ENCODE results near the gene SLC15A2.

SLC15A2 gene

DNA sequence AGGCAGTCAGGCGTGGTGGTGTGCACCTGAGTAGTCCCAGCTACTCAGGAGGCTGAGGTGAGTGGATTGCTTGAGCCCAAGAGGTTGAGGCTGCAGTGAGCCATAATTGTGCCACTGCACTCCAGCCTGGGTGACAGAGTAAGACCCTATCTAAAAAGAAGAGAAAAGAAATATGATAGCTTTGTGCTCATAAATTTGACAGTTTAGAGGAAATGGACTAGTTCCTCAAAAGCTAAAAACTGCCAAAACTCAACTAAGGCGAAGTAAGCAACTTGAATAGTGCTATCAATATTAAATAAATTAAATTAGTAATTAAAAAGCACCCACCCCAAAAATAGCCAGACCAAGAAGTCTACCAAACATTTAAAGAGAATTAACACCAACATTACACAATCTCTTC lies 24.5 kb upstream of the SLC15A2 start:
- no peak for DNase-seq (ENCODE audit: low read depth, low spot score)
- H3K4me3 ChIP-seq (ENCODE audit: low read depth, low read length) = no peak overlapping the region
- in situ Hi-C loops (cut with HindIII; ENCODE audit: low sequenced_read_pairs) = no loop called here
- TF ChIP-seq, protein P1, sequence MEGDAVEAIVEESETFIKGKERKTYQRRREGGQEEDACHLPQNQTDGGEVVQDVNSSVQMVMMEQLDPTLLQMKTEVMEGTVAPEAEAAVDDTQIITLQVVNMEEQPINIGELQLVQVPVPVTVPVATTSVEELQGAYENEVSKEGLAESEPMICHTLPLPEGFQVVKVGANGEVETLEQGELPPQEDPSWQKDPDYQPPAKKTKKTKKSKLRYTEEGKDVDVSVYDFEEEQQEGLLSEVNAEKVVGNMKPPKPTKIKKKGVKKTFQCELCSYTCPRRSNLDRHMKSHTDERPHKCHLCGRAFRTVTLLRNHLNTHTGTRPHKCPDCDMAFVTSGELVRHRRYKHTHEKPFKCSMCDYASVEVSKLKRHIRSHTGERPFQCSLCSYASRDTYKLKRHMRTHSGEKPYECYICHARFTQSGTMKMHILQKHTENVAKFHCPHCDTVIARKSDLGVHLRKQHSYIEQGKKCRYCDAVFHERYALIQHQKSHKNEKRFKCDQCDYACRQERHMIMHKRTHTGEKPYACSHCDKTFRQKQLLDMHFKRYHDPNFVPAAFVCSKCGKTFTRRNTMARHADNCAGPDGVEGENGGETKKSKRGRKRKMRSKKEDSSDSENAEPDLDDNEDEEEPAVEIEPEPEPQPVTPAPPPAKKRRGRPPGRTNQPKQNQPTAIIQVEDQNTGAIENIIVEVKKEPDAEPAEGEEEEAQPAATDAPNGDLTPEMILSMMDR (IDR thresholded peaks at IDR 0.05; ENCODE audit: low read depth, low read length) = no peak

DNA sequence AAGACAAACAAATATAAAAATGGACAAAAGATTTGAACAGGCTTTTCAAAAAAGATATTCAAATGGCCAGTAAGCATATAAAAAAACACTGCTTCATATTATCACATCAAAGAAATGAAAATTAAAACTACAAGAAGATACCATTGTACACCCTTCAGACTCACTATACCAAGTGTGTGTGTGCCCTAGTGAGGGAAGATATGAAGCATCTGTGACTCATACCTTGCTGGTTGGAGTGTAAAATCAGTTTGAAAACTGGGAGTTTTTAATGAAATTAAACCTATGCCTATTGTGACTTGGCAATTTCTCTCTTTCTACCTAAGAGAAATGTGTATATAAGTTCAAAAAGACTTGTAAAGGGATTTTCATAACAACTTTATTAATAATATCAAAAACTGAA lies 23.5 kb upstream of the SLC15A2 start:
- in situ Hi-C loops (cut with HindIII; ENCODE audit: low sequenced_read_pairs) = no loop called here
- no peak overlapping the region for H3K4me3 ChIP-seq (ENCODE audit: low read depth, low read length)
- no peak for DNase-seq (ENCODE audit: low read depth, low spot score)
- TF ChIP-seq, protein P1 (IDR thresholded peaks at IDR 0.05; ENCODE audit: low read depth, low read length) = no peak

DNA sequence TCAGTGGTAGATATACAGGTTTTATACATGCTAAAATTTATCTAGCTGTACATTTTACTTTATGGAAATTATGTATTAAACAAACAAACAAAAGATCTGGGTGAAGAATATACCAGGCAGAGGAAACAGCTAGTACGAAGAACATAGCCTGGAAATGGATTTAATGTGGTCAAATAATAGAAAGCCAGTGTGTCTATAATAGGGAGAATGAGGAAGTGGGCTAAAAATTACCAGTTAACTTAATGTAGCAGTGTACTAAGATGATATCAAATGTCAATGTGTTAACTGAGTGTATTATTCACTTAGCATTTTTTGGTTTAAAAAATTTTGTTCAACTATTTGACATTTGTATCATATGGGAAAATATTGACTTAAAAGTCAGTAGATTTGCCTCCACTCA lies 22.8 kb upstream of the SLC15A2 start:
- DNase-seq (ENCODE audit: low read depth, low spot score) = no peak
- in situ Hi-C loops (cut with HindIII; ENCODE audit: low sequenced_read_pairs) = no loop called here
- TF ChIP-seq, protein P1 (IDR thresholded peaks at IDR 0.05; ENCODE audit: low read depth, low read length) = no peak
- H3K4me3 ChIP-seq (ENCODE audit: low read depth, low read length) = no peak overlapping the region

DNA sequence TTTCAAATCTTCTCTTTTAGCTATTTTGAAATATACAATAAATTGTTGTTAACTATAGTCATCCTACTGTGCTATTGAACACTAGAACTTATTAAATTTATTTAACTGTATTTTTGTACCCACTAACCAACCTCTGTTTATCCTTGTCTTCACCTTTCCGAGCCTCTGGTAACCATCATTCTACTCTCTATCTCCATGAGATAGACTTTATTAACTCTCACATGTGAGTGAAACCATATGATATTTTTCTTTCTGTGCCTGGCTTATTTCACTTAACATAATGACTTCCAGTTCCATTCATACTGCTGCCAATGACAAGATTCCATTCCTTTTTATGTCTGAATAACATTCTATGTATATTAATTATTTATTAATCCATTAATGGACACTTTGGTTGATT lies 15.8 kb upstream of the SLC15A2 start:
- TF ChIP-seq, protein P1 (IDR thresholded peaks at IDR 0.05; ENCODE audit: low read depth, low read length) = no peak
- H3K4me3 ChIP-seq (ENCODE audit: low read depth, low read length) = no peak overlapping the region
- no peak for DNase-seq (ENCODE audit: low read depth, low spot score)
- in situ Hi-C loops (cut with HindIII; ENCODE audit: low sequenced_read_pairs) = no loop called here

DNA sequence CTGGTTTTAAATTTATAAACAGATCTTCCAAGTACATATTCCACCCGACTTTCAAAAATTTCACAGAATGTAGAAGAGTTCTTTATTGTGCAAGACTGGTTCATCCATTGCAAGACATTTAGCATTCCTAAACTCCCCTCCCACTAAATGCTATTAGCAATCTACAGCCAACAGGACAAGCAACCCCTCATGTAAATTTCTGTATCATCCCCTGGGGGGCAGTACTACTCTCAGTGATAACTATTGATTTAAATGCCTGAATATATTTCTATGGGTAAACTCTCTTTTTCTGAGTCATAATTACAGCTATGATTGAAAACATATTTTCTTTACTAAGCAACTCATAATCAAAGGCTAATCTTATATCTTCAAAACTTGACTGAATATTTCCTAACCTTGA lies 10.7 kb upstream of the SLC15A2 start:
- no peak overlapping the region for H3K4me3 ChIP-seq (ENCODE audit: low read depth, low read length)
- in situ Hi-C loops (cut with HindIII; ENCODE audit: low sequenced_read_pairs) = no loop called here
- DNase-seq (ENCODE audit: low read depth, low spot score) = peak; percentile 5
- TF ChIP-seq, protein P1 (IDR thresholded peaks at IDR 0.05; ENCODE audit: low read depth, low read length) = peak; percentile 39

DNA sequence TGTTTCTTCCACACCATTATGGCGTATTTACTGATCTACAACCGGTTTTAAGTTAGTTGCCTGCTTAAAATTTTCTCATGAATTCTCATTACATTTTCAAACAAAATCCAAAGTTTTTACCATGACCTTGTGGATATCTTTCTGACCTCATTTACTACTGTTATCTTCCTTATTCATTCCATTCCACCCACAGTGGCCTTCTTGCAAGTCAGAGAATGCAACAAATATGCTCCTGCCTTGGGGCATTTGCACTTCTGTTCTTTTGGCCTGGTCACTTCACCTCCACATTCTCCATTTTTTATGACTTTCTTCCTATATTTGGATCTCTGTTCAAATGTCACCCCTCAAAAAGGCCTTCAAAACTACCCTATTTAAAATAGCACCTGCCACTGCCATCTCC lies 8.8 kb upstream of the SLC15A2 start:
- no peak for DNase-seq (ENCODE audit: low read depth, low spot score)
- in situ Hi-C loops (cut with HindIII; ENCODE audit: low sequenced_read_pairs) = no loop called here

More for the DNA sequence above, 8.8 kb upstream of the SLC15A2 start:
- H3K4me3 ChIP-seq (ENCODE audit: low read depth, low read length) = no peak overlapping the region
- TF ChIP-seq, protein P1 (IDR thresholded peaks at IDR 0.05; ENCODE audit: low read depth, low read length) = no peak
